Gastrocnemius medialis (tissue), 4 donors: ENCODE measurements around the gene GPR37. TPM values are rescaled to one million over a fixed set of nuclear protein-coding genes. Genes with fewer than 3 reads are reported as not detected.
A peak's percentile ranks its signal among the peaks of the same experiment; 100 is the strongest.

Source experiments
- ATAC-seq, 2 donors: fragments of 150-250 bp; one replicate each; pipeline ENCODE4 v1.9.1; 2016
- DNase-seq, 2 donors: peaks; one replicate each; pipeline ENCODE4 v3.0.0-alpha.2; 2019
- H3K27ac ChIP-seq, 4 donors: fragments of 200-600 bp; sonication (generic); 1 replicate in 1 of 4; 2 replicates in 3 of 4; pipeline ENCODE4 v1.5.1; 2016 to 2018; ENCODE audit warnings: mild to moderate bottlenecking in 2 of 4, moderate library complexity in 1 of 4
- H3K27me3 ChIP-seq, 3 donors: fragments of 200-600 bp; sonication (generic) in 2 of 3; 1 replicate in 1 of 3; 2 replicates in 2 of 3; pipeline versions ENCODE4 v1.5.1 to v1.6.0; 2016 to 2019; ENCODE audit warnings: mild to moderate bottlenecking in 1 of 3, moderate library complexity in 1 of 3
- H3K36me3 ChIP-seq, 2 donors: fragments of 200-600 bp; sonication (generic) in 1 of 2; one replicate each; pipeline ENCODE4 v1.5.1; 2017 to 2018
- H3K4me1 ChIP-seq, 2 donors: fragments of 200-600 bp; sonication (generic) in 1 of 2; one replicate each; pipeline ENCODE4 v1.5.1; 2016 to 2017; ENCODE audit warnings: mild to moderate bottlenecking in 2 of 2
- H3K4me3 ChIP-seq, 4 donors: fragments of 200-600 bp; sonication (generic) in 3 of 4; 1 replicate in 1 of 4; 2 replicates in 3 of 4; pipeline ENCODE4 v1.5.1; 2016 to 2019; ENCODE audit warnings: mild to moderate bottlenecking in 2 of 4
- H3K9me3 ChIP-seq, 3 donors: fragments of 200-600 bp; sonication (generic) in 2 of 3; 1 replicate in 1 of 3; 2 replicates in 2 of 3; pipeline ENCODE4 v1.5.1; 2016 to 2019
- CTCF ChIP-seq, 5 experiments: fragments of 450-650 bp in 3 of 5; fragments of 200-600 bp in 2 of 5; sonication (generic) in 2 of 5; IDR thresholded peaks in 4 of 5; conservative IDR thresholded peaks in 1 of 5; 1 replicate in 4 of 5; 2 replicates in 1 of 5; pipeline ENCODE4 v1.5.1; 2016 to 2019; ENCODE audit warnings: antibody characterized with exemption in 5 of 5, mild to moderate bottlenecking in 3 of 5, moderate library complexity in 3 of 5
- POLR2A ChIP-seq, 2 donors: fragments of 450-650 bp; IDR thresholded peaks; one replicate each; pipeline ENCODE4 v1.6.1; 2017; ENCODE audit warnings: antibody characterized with exemption in 2 of 2, mild to moderate bottlenecking in 2 of 2, moderate library complexity in 2 of 2
- in situ Hi-C, 4 donors: fragments of 200-750 bp; cut with MboI; loops; one replicate each; pipeline versions ENCODE4 v1.15.0 to v1.8.0; 2017; ENCODE audit warnings: low sequenced_read_pairs in 4 of 4
- intact Hi-C: fragments of 100-400 bp; cut with DNase I; formaldehyde crosslinking; loops from one replicate; pipeline ENCODE4 v1.15.1; 2023; ENCODE audit warnings: low total_unique reads
- total RNA-seq, 4 donors: library from RNA; depleted of rRNA; stranded (reverse); fragments of >200 nt; gene quantifications; one replicate each; pipeline versions ENCODE4 v1.1.0 to v1.2.3, GENCODE V29; 2016

The GPR37 gene
- total RNA-seq, 4 donors from 2014 or later = 0.29 to 1.6 (median 0.71) TPM

DNA sequence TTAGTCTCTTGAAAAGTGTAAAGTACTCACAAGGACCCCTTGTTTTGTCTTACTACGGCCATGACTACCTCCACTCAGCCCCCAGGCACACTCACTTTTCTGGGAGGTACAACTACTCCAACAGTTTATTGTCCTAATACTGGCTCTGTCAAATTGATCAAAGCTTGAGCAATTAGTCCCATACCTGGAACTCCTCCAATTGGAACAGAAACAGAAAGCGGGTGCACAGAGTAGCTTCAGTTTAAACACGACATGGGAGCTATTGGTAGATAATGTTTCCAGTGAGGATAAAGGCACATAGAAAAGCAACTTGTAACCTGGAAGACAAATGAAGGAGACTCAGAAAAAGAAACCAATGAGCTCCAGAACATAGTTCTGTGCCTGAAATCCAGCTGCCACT, 7.7 kb upstream of the GPR37 start:
- no peaks in the 10 kb centered on the region for H3K36me3 ChIP-seq
- no peaks in the 10 kb centered on the region for H3K27me3 ChIP-seq
- DNase-seq (no peak), ATAC-seq (no peak)
- no peaks in the 10 kb centered on the region for H3K4me1 ChIP-seq
- in situ Hi-C loops (no loop called here), intact Hi-C loops (no loop called here)
- H3K27ac ChIP-seq = no peak overlapping the region
- H3K4me3 ChIP-seq = no peak overlapping the region
- TF ChIP-seq POLR2A (IDR thresholded peaks at IDR 0.05) (no peak), CTCF (IDR thresholded peaks at IDR 0.05 in 4 of 5, conservative IDR thresholded peaks at IDR 0.05 in 1 of 5) (no peak)
- no peaks in the 10 kb centered on the region for H3K9me3 ChIP-seq

- in situ Hi-C loops (no loop called here), intact Hi-C loops (no loop called here)
- no peak for TF ChIP-seq CTCF (IDR thresholded peaks at IDR 0.05 in 4 of 5, conservative IDR thresholded peaks at IDR 0.05 in 1 of 5)
- TF ChIP-seq POLR2A (IDR thresholded peaks at IDR 0.05) = no peak
- Histone ChIP-seq H3K9me3 (no peaks in the 10 kb centered on the region), H3K4me3 (no peak overlapping the region), H3K27ac (no peak overlapping the region), H3K36me3 (no peaks in the 10 kb centered on the region), H3K4me1 (peaks cover 0 to under 1% of the 10 kb centered on the region in 2 donors), H3K27me3 (peaks cover 12 to 23% (median 14%) of the 10 kb centered on the region in 3 donors)
- no peak for ATAC-seq
- no peak for DNase-seq
Observed at GRCh38 chr7:124769136-124769535, 3.5 kb upstream of the GPR37 start.

GRCh38 chr7:124768525-124768924, 2.9 kb upstream of the GPR37 start:
- intact Hi-C loops = no loop called here

GRCh38 chr7:124764847-124765400, 668 bp downstream of the GPR37 start:
- H3K27me3 ChIP-seq = peaks cover 19 to 39% (median 23%) of the 10 kb centered on the region in 3 donors
- peak overlapping the region; percentile 45 to 65 (median 50) for H3K4me3 ChIP-seq
- in situ Hi-C loops = no loop called here
- TF ChIP-seq POLR2A (IDR thresholded peaks at IDR 0.05) = no peak
- TF ChIP-seq CTCF (IDR thresholded peaks at IDR 0.05 in 4 of 5, conservative IDR thresholded peaks at IDR 0.05 in 1 of 5) = no peak
- H3K27ac ChIP-seq = no peak overlapping the region
- H3K9me3 ChIP-seq = no peaks in the 10 kb centered on the region
- no peaks in the 10 kb centered on the region for H3K36me3 ChIP-seq
- DNase-seq = no peak
- no peak for ATAC-seq
- intact Hi-C loops = no loop called here
- H3K4me1 ChIP-seq = peaks cover 0 to 3% of the 10 kb centered on the region in 2 donors

More at GRCh38 chr7:124768525-124768924, 2.9 kb upstream of the GPR37 start:
- Histone ChIP-seq H3K27me3 (peaks cover 19 to 29% (median 20%) of the 10 kb centered on the region in 3 donors), H3K4me3 (no peak overlapping the region), H3K27ac (no peak overlapping the region), H3K36me3 (no peaks in the 10 kb centered on the region), H3K9me3 (no peaks in the 10 kb centered on the region), H3K4me1 (peaks cover 0 to 3% of the 10 kb centered on the region in 2 donors)
- in situ Hi-C loops = no loop called here
- DNase-seq (no peak), ATAC-seq (no peak)
- TF ChIP-seq POLR2A (IDR thresholded peaks at IDR 0.05) = no peak
- TF ChIP-seq CTCF (IDR thresholded peaks at IDR 0.05 in 4 of 5, conservative IDR thresholded peaks at IDR 0.05 in 1 of 5) = no peak
